Measurements from ENCODE around the gene DDOST.
"Not testable (repeated sequence)": the region's sequence is repeated elsewhere in the genome, so short reads cannot be mapped to it uniquely, and the experiment has no call there.

Gene DDOST

GRCh38 chr1:20619999-20620398 lies 41.2 kb downstream of the DDOST start:
- DNase-seq = no peak

DNA sequence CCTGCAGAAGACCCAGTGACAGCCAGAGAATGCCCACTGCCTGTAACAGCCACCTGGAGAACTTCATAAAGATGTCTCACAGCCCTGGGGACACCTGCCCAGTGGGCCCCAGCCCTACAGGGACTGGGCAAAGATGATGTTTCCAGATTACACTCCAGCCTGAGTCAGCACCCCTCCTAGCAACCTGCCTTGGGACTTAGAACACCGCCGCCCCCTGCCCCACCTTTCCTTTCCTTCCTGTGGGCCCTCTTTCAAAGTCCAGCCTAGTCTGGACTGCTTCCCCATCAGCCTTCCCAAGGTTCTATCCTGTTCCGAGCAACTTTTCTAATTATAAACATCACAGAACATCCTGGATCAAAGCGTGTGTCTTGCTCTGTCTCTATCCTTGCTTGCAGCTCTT lies 42.6 kb downstream of the DDOST start:
- no peak for DNase-seq

- no peak for DNase-seq
Observed at GRCh38 chr1:20616847-20617487, 44.2 kb downstream of the DDOST start.

- no peak for DNase-seq
Observed at GRCh38 chr1:20615946-20616846, 45.0 kb downstream of the DDOST start.

DNA sequence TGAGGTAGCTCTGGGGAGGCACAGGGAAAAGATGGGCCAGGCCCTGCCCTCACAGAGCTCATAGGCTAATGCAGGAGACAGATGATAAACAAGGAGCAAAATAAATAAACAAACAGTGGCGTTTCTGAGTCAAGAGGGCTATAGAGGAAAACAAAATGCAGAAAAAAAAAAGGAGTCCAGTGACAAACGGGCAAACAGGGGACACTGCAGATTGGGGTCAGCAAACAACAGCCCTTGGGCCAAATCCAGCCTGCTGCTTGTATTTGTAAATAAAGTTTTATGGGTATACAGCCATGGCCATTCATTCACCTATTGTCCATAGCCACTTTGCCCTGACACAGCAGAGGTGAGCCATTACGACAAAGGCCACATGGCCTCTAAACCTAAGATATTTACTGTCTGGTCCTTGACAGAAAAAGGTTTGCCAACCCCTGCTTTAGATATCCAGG lies 47.0 kb downstream of the DDOST start:
- DNase-seq = no peak

DNA sequence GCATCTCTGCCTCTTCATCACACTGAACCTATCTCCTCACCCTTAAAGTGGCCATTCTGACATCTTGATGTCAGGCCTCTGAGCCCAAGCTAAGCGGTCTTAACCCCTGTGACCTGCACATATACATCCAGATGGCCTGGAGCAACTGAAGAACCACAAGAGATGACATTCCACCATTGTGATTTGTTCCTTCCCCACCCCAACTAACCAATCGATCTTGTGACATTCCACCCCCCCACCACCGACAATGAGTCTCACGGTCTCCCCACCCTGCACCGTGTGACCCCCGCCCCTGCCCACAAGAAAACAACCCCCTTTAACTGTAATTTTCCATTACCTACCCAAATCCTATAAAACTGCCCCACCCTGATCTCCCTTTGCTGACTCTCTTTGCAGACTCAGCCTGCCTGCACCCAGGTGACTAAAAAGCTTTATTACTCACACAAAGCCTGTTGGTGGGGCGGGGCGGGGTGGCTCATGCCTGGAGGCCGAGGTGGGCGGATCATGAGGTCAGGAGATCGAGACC lies 48.9 kb downstream of the DDOST start:
- DNase-seq = no peak

DNA sequence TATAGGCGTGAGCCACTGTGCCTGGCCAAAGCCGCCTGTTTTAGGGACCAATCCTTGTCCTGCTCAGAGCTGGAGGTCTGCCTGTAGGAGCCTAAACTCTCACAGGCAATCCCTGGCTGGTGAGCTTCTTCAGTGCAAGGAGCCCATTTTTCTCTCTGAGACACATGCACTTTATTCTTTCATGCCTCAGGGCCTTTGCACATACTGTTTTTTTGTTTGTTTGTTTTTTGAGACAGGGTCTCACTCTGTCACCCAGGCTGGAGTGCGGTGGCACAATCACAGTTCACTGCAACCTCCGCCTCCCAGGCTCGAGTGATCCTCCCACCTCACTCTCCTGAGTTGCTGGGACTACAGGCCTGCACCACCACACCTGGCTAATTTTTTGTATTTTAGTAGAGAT lies 49.5 kb downstream of the DDOST start:
- no peak for DNase-seq

- no peak for DNase-seq
Observed at GRCh38 chr1:20610970-20611369, 50.2 kb downstream of the DDOST start.

- no peak for DNase-seq
Observed at GRCh38 chr1:20609541-20609940, 51.6 kb downstream of the DDOST start.

- not testable (repeated sequence) for DNase-seq
Observed at GRCh38 chr1:20606801-20607570, 54.2 kb downstream of the DDOST start.

- no peak for DNase-seq
Observed at GRCh38 chr1:20604678-20605077, 56.5 kb downstream of the DDOST start.

DNA sequence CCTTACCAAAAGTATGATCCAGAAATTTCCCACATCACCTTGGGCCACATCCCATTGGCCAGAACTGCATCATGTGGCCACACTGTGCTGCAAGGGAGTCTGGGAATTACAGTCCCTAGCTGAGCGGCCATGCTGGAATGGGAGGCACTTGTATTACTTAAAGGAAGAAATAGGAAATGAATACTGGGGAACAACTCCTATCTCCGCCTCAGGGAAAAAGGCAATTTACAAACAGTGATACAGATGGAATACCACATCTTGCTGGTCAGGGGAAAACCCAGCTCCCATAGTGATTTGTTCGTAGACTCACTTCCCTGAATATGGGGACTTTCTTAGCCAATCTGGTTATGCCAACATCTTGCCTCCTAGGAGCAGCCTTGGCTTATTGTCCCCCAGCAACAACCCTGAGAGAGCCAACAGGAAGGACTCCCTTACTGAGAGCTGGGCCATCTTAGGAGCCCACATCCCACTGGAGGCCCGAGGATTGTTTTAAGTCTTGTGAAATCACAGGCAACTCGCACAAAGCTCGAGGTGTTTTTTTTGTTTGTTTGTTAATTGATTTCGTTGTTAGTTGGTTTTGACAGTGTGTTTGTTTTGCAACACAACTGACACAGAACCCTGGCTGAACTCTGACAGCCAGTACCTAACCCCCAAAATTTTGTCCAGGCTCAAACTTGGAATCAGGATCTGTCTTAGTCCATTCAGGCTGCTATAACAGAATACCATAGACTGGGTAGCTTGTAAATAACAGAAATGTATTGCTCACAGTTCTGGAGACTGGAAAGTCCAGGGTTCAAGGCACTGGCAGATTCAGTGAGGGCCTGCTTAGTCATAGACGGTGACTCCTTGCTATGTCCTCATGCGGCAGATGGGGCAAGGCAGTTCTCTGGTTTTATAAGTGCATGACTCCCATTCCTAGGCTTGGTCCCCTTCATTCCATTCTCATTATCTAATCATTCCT lies 57.4 kb downstream of the DDOST start:
- no peak for DNase-seq

DNA sequence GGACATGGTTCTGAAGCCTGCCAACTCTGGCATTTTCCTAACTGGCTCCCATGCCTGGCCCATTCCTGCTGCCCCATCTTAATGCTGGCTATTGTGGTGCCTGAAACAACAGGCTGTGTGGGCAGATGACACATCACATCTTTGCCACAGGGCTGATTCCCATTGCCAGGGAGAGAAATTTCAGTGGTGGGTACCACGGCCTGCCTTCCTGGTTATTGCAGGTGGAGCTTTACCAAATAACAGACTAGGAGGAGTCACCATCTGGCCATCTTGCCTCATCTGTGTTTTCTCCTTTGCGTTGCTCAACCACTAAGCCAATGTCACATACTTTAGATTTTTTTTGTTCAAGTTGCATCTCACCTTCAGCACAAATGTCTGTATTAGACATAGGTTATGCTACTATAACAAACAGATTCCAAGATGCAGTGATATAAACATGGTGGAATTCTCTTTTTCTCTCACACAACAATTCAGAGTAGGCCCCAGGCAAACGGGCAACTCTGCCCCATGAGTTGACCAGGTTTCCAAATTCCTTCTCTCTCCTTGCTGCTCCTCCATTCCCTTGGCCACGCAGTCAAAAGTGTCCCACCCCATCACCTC lies 58.2 kb downstream of the DDOST start:
- DNase-seq = no peak
